A673 (cell line): Measurements from ENCODE around the gene NUP155. TPM values are rescaled to one million over a fixed set of nuclear protein-coding genes. Genes with fewer than 3 reads are reported as not detected.
"Not testable (repeated sequence)": the region's sequence is repeated elsewhere in the genome, so short reads cannot be mapped to it uniquely, and the experiment has no call there.

Experiments
- BruUV-seq: library from RNA; stranded (reverse); fragments of 400-500 nt; replicated peaks from 2 replicates; lab custom pipeline; 2021; lab: Mats Ljungman, UMichigan
- CTCF ChIA-PET: fragments of 300-600 bp; sonication (Branson Sonifier 250); formaldehyde crosslinking; loops from one replicate; lab custom pipeline; 2022; ENCODE audit warnings: antibody characterized with exemption; lab: Charles Lee
- POLR2A ChIA-PET: fragments of 300-600 bp; sonication (Branson Sonifier 250); formaldehyde crosslinking; loops from one replicate; lab custom pipeline; 2022; ENCODE audit warnings: antibody characterized with exemption; ENCODE audit not compliant: low non-redundant PET; lab: Charles Lee
- DNase-seq: peaks from one replicate; pipeline ENCODE4 v3.0.0-alpha.2; 2015; ENCODE audit warnings: low spot score
- H3K27ac ChIP-seq: fragments of 200-600 bp; sonication (generic); 2 replicates; pipeline ENCODE4 v1.5.1; 2016; ENCODE audit warnings: mixed run types, low read depth, mild to moderate bottlenecking, mixed read lengths, antibody characterized with exemption, low read length; ENCODE audit not compliant: poor library complexity, severe bottlenecking
- H3K27me3 ChIP-seq: fragments of 200-600 bp; sonication (generic); replicated peaks from 2 replicates; pipeline ENCODE4 v1.6.1; 2017; ENCODE audit warnings: mixed run types, low read depth, mild to moderate bottlenecking, mixed read lengths, antibody characterized with exemption, low read length; ENCODE audit not compliant: insufficient read depth, poor library complexity
- H3K36me3 ChIP-seq: fragments of 200-600 bp; sonication (generic); 2 replicates; pipeline ENCODE4 v1.6.1; 2016; ENCODE audit warnings: mixed run types, mild to moderate bottlenecking, mixed read lengths, antibody characterized with exemption, low read length; ENCODE audit not compliant: insufficient read depth, poor library complexity, severe bottlenecking
- H3K4me1 ChIP-seq: fragments of 200-600 bp; sonication (generic); 2 replicates; pipeline ENCODE4 v1.6.1; 2017; ENCODE audit warnings: mixed run types, mild to moderate bottlenecking, mixed read lengths, antibody characterized with exemption, low read length; ENCODE audit not compliant: insufficient read depth, poor library complexity, severe bottlenecking
- H3K4me3 ChIP-seq: fragments of 200-600 bp; sonication (generic); 2 replicates; pipeline ENCODE4 v1.5.1; 2016; ENCODE audit warnings: low read depth, mixed run types, mild to moderate bottlenecking, mixed read lengths, low read length; ENCODE audit not compliant: poor library complexity, severe bottlenecking
- H3K9me3 ChIP-seq: fragments of 200-600 bp; sonication (generic); 2 replicates; pipeline ENCODE4 v1.6.1; 2016; ENCODE audit warnings: mixed run types, low read depth, mild to moderate bottlenecking, mixed read lengths, antibody characterized with exemption, low read length; ENCODE audit not compliant: poor library complexity, severe bottlenecking
- EZH2 ChIP-seq: fragments of 200-600 bp; sonication (generic); IDR thresholded peaks from 2 replicates; pipeline ENCODE4 v1.6.1; 2017; ENCODE audit warnings: borderline replicate concordance, low read depth, mild to moderate bottlenecking, mixed read lengths, antibody characterized with exemption, low read length; ENCODE audit not compliant: poor library complexity, severe bottlenecking
- intact Hi-C: fragments of 100-400 bp; cut with micrococcal nuclease; formaldehyde crosslinking; loops from one replicate; pipeline ENCODE4 v1.10.0; 2022; ENCODE audit not compliant: unreplicated experiment
- total RNA-seq: library from RNA; stranded (reverse); gene quantifications from 2 replicates; pipeline ENCODE4 v1.2.3, GENCODE V29; 2021
- TF ChIP-seq, protein P1 (sequence below): fragments of 300-800, 200-600 bp; sonication (generic); conservative IDR thresholded peaks from 2 replicates; pipeline ENCODE4 v1.5.1; 2017; ENCODE audit warnings: low read depth, mild to moderate bottlenecking, antibody characterized with exemption, low read length, moderate library complexity, mixed read lengths

The NUP155 gene
- total RNA-seq, 1 experiment from 2014 or later = 91.9 TPM

DNA sequence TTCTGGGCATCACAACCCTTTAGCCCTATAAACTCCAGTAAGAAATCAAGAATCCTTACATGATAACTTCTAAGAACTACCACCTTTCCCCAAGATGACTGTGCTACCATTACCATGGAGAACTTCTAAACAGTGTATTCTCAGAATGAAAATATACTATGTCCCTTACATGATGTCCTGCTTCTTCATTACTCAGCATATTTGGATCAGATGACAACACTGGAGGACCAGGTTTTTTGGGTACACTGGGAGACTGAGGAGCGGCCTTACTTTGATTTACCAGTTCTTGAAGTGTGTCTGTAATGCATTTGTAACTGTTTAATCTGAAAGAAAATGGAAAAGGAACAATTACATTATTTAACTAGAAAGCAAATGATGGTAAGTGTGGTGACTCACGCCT lies 66.0 kb downstream of the NUP155 start:
- peaks cover 90% of the 10 kb centered on the region for H3K36me3 ChIP-seq
- CTCF ChIA-PET = no interaction called here
- TF ChIP-seq, protein P1, sequence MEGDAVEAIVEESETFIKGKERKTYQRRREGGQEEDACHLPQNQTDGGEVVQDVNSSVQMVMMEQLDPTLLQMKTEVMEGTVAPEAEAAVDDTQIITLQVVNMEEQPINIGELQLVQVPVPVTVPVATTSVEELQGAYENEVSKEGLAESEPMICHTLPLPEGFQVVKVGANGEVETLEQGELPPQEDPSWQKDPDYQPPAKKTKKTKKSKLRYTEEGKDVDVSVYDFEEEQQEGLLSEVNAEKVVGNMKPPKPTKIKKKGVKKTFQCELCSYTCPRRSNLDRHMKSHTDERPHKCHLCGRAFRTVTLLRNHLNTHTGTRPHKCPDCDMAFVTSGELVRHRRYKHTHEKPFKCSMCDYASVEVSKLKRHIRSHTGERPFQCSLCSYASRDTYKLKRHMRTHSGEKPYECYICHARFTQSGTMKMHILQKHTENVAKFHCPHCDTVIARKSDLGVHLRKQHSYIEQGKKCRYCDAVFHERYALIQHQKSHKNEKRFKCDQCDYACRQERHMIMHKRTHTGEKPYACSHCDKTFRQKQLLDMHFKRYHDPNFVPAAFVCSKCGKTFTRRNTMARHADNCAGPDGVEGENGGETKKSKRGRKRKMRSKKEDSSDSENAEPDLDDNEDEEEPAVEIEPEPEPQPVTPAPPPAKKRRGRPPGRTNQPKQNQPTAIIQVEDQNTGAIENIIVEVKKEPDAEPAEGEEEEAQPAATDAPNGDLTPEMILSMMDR = no peak
- TF ChIP-seq EZH2 = no peak
- BruUV-seq = no TSS peak
- H3K9me3 ChIP-seq = no peaks in the 10 kb centered on the region
- H3K4me3 ChIP-seq = no peak overlapping the region
- no peak overlapping the region for H3K27ac ChIP-seq
- H3K27me3 ChIP-seq = no peaks in the 10 kb centered on the region
- POLR2A ChIA-PET = no interaction called here
- intact Hi-C loops = loop anchor here (5.0 kb wide), 1 partner anchor 37 kb away; no protein-coding TSS in a partner anchor
- DNase-seq = no peak
- no peaks in the 10 kb centered on the region for H3K4me1 ChIP-seq

- H3K36me3 ChIP-seq = peaks cover 65% of the 10 kb centered on the region
- H3K4me3 ChIP-seq, H3K27me3 ChIP-seq, H3K9me3 ChIP-seq, H3K27ac ChIP-seq, DNase-seq, CTCF ChIA-PET, POLR2A ChIA-PET, H3K4me1 ChIP-seq, intact Hi-C loops, BruUV-seq: not testable (repeated sequence)
These were observed 74.6 kb downstream of the NUP155 start for GRCh38 chr5:37296313-37296712.

DNA sequence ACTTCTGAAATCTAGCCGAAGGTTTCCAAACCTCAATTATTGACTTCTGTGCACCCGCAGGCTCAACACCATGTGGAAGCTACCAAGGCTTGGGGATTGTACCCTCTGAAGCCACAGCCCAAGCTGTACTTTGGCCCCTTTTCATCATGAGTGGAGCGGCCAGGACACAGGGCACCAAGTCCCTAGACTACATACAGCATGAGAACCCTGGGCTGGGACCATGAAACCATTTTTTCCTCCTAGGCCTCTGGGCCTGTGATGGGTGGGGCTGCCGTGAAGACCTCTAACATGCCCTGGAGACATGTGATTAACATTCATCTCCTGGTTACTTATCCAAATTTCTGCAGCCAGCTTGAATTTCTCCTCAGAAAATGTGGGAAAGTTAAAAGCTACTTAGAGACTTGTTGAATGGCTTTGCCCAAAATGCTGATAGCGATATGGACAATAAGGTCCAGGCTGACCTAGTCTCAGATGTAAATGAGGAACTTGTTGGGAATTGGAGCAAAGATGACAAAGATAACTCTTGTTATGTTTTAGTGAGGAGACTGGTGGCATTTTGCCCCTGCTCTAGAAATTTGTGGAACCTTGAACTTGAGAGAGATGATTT lies 87.6 kb downstream of the NUP155 start:
- TF ChIP-seq, protein P1 = no peak
- no peak for TF ChIP-seq EZH2
- Histone ChIP-seq H3K9me3 (peaks cover 5% of the 10 kb centered on the region), H3K4me1 (no peaks in the 10 kb centered on the region), H3K27me3 (no peaks in the 10 kb centered on the region), H3K27ac (no peak overlapping the region), H3K4me3 (no peak overlapping the region), H3K36me3 (no peaks in the 10 kb centered on the region)
- no peak for DNase-seq
- ChIA-PET CTCF (no interaction called here), POLR2A (no interaction called here)
- no TSS peak for BruUV-seq
- intact Hi-C loops = no loop called here

GRCh38 chr5:37275511-37275910 lies 95.4 kb downstream of the NUP155 start:
- intact Hi-C loops = no loop called here
- ChIA-PET CTCF (no interaction called here), POLR2A (no interaction called here)
- H3K36me3 ChIP-seq = no peaks in the 10 kb centered on the region
- no peaks in the 10 kb centered on the region for H3K4me1 ChIP-seq
- DNase-seq = no peak
- H3K27ac ChIP-seq = no peak overlapping the region
- BruUV-seq = no TSS peak
- no peaks in the 10 kb centered on the region for H3K27me3 ChIP-seq
- peaks cover 4% of the 10 kb centered on the region for H3K9me3 ChIP-seq
- H3K4me3 ChIP-seq = no peak overlapping the region
- no peak for TF ChIP-seq EZH2
- TF ChIP-seq, protein P1 = no peak
